OCI-LY1 (cell line): ENCODE measurements around the gene CELA2B.
"Not testable (repeated sequence)": the region's sequence is repeated elsewhere in the genome, so short reads cannot be mapped to it uniquely, and the experiment has no call there.

ENCODE experiments used
- H2AFZ ChIP-seq: fragments of 200-600 bp; sonication (generic), shearing (Covaris generic); 2 replicates; pipeline ENCODE4 v1.6.0; 2014; ENCODE audit warnings: antibody characterized with exemption, mild to moderate bottlenecking, low read length
- H3F3A ChIP-seq: fragments of 200-600 bp; sonication (generic), shearing (Covaris generic); 2 replicates; pipeline ENCODE4 v1.6.0; 2014; ENCODE audit warnings: mild to moderate bottlenecking, antibody characterized with exemption, low read length, moderate library complexity; ENCODE audit not compliant: insufficient read depth
- H3K27ac ChIP-seq: fragments of 200-600 bp; sonication (generic); 2 replicates; pipeline ENCODE4 v1.5.1; 2014; ENCODE audit warnings: low read length, mixed run types, mild to moderate bottlenecking, low read depth; ENCODE audit not compliant: poor library complexity, severe bottlenecking
- H3K27me3 ChIP-seq: fragments of 200-600 bp; sonication (generic); 2 replicates; pipeline ENCODE4 v1.6.0; 2014; ENCODE audit warnings: antibody characterized with exemption, mild to moderate bottlenecking, low read length, moderate library complexity; ENCODE audit not compliant: insufficient read depth
- H3K36me3 ChIP-seq: fragments of 200-600 bp; sonication (generic); 2 replicates; pipeline ENCODE4 v1.6.1; 2014; ENCODE audit warnings: mild to moderate bottlenecking, antibody characterized with exemption, low read length, moderate library complexity, mixed read lengths; ENCODE audit not compliant: insufficient read depth
- H3K4me1 ChIP-seq: fragments of 200-600 bp; sonication (generic); 2 replicates; pipeline ENCODE4 v1.5.1; 2014; ENCODE audit warnings: mild to moderate bottlenecking, low read length, moderate library complexity; ENCODE audit not compliant: insufficient read depth, severe bottlenecking
- H3K4me2 ChIP-seq: fragments of 200-600 bp; sonication (generic), shearing (Covaris generic); 2 replicates; pipeline ENCODE4 v1.6.1; 2014; ENCODE audit warnings: low read length
- H3K4me3 ChIP-seq: fragments of 200-600 bp; sonication (generic); 2 replicates; pipeline ENCODE4 v1.5.1; 2014; ENCODE audit warnings: low read length, low read depth, mild to moderate bottlenecking, mixed read lengths; ENCODE audit not compliant: poor library complexity, severe bottlenecking
- H3K79me2 ChIP-seq: fragments of 200-600 bp; shearing (Covaris generic); 2 replicates; pipeline ENCODE4 v1.6.1; 2016; ENCODE audit warnings: mixed run types, low read length, mixed read lengths; ENCODE audit not compliant: insufficient read depth
- H3K9ac ChIP-seq: fragments of 200-600 bp; sonication (generic), shearing (Covaris generic); 2 replicates; pipeline ENCODE4 v1.6.1; 2014; ENCODE audit warnings: mild to moderate bottlenecking, low read length, mixed read lengths
- H3K9me2 ChIP-seq: fragments of 200-600 bp; sonication (generic), shearing (Covaris generic); 2 replicates; pipeline ENCODE4 v1.6.1; 2014; ENCODE audit warnings: low read depth, mild to moderate bottlenecking, low read length, mixed read lengths
- H3K9me3 ChIP-seq: fragments of 200-600 bp; shearing (Covaris generic); 2 replicates; pipeline ENCODE4 v1.6.1; 2014; ENCODE audit warnings: low read length, mixed read lengths
- H4K20me1 ChIP-seq: fragments of 200-600 bp; sonication (generic), shearing (Covaris generic); 2 replicates; pipeline ENCODE4 v1.6.0; 2016; ENCODE audit warnings: mild to moderate bottlenecking, low read length; ENCODE audit not compliant: insufficient read depth
- CTCF ChIP-seq: fragments of 200-600 bp; sonication (generic), shearing (Covaris generic); IDR thresholded peaks from 2 replicates; pipeline ENCODE4 v1.5.1; 2017; ENCODE audit warnings: mild to moderate bottlenecking, antibody characterized with exemption, low read length, moderate library complexity, mixed read lengths
- EZH2 ChIP-seq: fragments of 200-600 bp; sonication (generic), shearing (Covaris generic); IDR thresholded peaks from 2 replicates; pipeline ENCODE4 v1.8.0; 2017; ENCODE audit warnings: borderline replicate concordance, mixed run types, mild to moderate bottlenecking, antibody characterized with exemption, low read length, moderate library complexity, mixed read lengths

Gene CELA2B

GRCh38 chr1:15515022-15515663 lies 39.2 kb downstream of the CELA2B start:
- Histone ChIP-seq H3K4me3 (no peak overlapping the region), H2AFZ (no peak overlapping the region), H3K9ac (no peak overlapping the region), H3K9me2 (no peaks in the 10 kb centered on the region), H4K20me1 (no peaks in the 10 kb centered on the region), H3K27me3 (no peaks in the 10 kb centered on the region), H3K4me1 (peaks cover 10% of the 10 kb centered on the region), H3K27ac (no peak overlapping the region), H3K4me2 (no peak overlapping the region; the same call in 1 of the 2 replicates), H3F3A (no peaks in the 10 kb centered on the region), H3K9me3 (no peaks in the 10 kb centered on the region), H3K79me2 (no peaks in the 10 kb centered on the region), H3K36me3 (peaks cover 7% of the 10 kb centered on the region; the same call in 1 of the 2 replicates)
- TF ChIP-seq CTCF (no peak), EZH2 (no peak)

DNA sequence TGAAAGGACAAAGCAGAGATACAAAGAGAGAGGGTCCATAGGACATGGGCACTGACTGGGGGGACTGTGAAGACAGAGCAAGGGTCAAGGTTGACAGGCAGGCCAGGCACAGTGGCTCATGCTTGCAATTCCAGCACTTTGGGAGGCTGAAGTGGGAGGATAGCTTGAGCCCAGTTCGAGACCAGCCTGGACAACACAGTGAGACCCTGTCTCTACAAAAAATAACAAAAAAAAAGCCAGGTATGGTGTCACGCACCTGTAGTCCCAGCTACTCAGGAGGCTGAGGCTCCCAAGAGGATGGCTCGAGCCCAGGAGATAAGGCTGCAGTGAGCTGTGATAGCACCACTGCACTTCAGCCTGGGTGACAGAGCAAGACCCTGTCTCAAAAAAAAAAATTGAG lies 43.7 kb downstream of the CELA2B start:
- no peak overlapping the region for H3K27ac ChIP-seq
- peaks cover 18% of the 10 kb centered on the region for H3K4me1 ChIP-seq
- no peaks in the 10 kb centered on the region for H3K9me2 ChIP-seq
- H2AFZ ChIP-seq, result no peak overlapping the region
- no peaks in the 10 kb centered on the region for H3K79me2 ChIP-seq
- H3F3A ChIP-seq, result no peaks in the 10 kb centered on the region
- no peaks in the 10 kb centered on the region for H3K27me3 ChIP-seq
- no peaks in the 10 kb centered on the region for H3K9me3 ChIP-seq
- no peak overlapping the region for H3K4me3 ChIP-seq
- peaks cover 7% of the 10 kb centered on the region; the same call in 1 of the 2 replicates for H3K36me3 ChIP-seq
- H3K9ac ChIP-seq, result no peak overlapping the region
- no peak overlapping the region for H3K4me2 ChIP-seq
- TF ChIP-seq CTCF (no peak), EZH2 (no peak)
- H4K20me1 ChIP-seq, result no peaks in the 10 kb centered on the region

DNA sequence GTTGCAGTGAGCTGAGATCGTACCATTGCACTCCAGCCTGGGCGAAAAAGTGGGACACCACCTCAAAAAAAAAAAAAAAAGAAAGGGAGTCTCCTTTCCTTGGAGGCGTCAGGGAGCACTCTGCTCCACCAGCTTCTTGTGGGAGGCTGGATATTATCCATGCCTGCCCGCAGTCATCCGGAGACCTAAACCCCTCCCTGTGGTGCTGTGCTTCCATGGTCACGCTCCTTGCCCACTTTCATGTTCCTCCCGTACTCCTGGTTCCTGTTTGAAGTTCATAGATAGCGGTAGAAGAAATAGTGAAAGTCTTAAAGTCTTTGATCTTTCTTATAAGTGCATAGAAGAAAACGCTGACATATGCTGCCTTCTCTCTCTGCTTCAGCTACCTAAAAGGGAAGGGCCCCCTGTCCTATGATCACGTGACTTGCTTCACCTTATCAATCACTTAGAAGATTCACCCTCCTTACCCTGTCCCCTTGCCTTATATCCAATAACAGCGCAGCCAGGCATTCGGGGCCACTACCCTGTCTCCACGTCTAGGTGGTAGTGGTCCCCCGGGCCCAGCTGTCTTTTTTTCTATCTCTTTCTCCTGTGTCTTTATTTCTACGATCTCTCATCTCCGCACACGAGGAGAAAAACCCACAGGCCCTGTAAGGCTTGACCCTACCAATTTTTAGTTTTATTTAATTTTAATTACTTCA lies 45.5 kb downstream of the CELA2B start:
- H3K4me2 ChIP-seq, H3F3A ChIP-seq: not testable (repeated sequence)

More for the DNA sequence above, 45.5 kb downstream of the CELA2B start:
- not testable (repeated sequence) for H3K27me3 ChIP-seq, H3K9me2 ChIP-seq, H3K27ac ChIP-seq, H3K4me3 ChIP-seq, H3K79me2 ChIP-seq, H4K20me1 ChIP-seq, H3K36me3 ChIP-seq, H3K9me3 ChIP-seq, H2AFZ ChIP-seq, H3K9ac ChIP-seq
- peaks cover 18% of the 10 kb centered on the region for H3K4me1 ChIP-seq
